ENCODE data around the gene NECTIN3. TPM values are rescaled to one million over a fixed set of nuclear protein-coding genes. Genes with fewer than 3 reads are reported as not detected.

Gene NECTIN3
- total RNA-seq, 1 donor from 2014 or later, result 57.7 TPM

DNA sequence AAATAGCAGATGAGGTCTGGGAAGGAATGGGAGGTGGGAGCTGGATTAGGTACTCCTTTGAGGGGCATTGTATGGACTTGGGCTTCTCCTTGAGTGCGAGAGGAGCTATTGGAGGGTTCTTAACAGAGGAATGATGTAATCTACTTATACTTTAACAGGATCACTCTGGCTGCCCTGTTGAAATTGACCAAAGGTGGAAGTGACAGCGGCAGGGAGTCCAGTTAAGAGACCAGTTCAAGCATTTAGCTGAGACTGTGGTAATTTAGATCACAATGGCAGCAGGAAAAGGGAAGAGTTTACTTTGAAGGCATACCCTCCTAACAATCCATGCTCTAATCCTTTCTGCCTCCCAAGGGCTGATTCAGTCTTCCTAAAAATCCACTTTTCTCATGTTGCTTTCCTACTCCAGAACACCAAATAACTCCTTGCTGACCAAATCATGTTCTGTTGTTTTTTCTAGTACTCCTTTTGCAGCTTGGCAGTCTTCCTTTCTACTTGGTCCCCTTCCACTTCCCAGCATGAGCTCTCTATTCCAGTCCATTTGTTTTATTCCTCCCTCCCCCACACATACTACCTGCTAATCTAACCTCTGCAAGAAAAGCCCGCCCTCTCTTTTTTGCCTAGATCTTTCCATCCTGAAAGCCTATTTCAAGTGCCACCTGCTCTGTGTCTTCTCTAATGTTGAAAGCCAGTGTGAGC is 139.4 kb downstream of the NECTIN3 start:
- DNase-seq, result no peak

DNA sequence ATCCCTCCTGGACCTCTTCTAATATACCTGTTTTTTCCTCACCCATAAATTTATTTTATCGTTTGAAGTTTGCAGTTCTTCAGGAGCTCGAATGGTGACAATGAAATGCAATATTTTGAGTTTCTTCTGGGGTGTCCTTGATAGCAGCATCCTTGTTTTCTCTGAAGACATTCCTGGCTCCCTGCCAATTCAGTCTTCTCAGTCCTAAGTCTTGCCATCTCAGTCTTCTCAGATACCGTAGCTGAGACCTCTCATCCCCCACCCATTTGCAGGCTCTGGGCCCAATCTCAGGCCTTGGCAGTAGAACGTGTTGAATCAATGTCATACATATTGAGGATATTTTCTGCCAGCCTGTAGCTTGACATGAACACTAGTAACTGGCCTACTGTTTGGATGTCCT is 140.9 kb downstream of the NECTIN3 start:
- no peak for DNase-seq

DNA sequence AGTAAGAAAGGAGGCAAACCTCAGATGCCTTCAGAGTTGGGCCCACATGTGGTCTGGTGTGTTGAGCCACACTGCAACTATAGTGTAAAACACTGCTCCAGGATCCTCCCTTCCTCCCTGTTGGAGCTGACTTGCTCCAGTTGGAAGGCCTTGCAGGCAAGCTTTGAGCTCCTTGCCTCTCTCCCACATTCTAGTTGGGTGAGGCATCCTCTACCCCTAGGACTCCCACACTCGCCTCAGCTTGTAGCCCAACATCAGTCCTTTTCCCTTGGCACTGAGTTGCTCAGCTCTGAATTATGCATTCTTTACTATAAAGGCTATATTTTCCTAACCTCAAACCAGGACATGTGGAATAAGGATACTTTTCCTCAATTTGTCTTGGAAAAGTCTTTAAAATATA is 143.9 kb downstream of the NECTIN3 start:
- DNase-seq, result no peak

DNA sequence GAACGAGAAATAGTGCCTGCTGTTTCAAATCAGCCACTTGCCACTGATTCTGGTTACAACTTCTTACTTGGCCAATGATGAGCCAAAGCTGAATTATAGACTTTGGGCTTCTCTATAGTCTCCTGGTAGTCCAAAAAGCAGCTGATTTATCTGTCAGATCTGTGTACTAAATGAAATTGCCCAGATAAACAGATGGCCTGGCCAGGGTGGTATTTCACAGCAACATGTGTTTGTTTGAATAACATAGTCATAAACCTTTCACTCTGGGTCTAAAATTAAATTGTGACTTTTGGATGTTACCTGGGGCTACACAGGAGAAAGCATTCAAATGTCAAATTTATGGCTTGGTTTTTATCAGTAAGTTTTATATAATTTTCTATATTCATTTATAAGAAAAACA is 147.0 kb downstream of the NECTIN3 start:
- DNase-seq, result no peak

DNA sequence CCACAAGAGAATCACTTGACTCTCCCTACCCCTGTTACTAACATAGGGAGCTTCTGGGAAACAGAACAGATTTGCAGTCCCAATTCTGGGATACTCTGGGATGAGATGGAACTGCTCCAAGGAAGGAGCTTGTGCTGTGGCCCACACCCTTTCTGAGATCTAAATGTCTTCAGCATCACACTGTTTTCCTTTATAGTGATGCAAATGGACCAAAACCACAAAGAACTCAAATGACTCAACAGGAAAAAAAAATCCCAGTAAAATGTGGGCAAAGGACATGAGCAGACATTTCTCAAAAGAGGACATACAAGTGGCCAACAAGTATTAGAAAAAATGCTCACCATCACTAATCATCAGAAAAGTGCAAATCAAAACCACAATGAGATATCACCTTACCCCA is 155.6 kb downstream of the NECTIN3 start:
- DNase-seq, result no peak

DNA sequence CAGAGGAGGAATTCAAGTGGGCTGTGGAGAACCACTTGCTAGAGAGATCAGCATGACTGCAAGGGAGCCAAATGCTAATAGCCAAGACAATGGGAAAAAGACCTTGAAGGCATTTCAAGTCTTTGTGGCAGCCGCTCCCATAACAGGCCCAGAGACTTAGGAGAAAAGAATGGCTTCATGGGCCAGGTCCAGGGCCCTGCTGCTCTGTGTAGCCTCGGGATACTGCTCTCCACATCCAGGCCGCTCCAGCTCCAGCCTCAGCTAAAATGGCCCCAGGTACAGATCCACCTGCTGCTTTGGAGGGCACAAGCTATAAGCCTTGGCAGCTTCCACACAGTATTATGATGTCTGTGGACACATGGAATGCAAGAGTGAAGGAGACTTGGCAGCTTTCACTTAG is 157.7 kb downstream of the NECTIN3 start:
- no peak for DNase-seq

DNA sequence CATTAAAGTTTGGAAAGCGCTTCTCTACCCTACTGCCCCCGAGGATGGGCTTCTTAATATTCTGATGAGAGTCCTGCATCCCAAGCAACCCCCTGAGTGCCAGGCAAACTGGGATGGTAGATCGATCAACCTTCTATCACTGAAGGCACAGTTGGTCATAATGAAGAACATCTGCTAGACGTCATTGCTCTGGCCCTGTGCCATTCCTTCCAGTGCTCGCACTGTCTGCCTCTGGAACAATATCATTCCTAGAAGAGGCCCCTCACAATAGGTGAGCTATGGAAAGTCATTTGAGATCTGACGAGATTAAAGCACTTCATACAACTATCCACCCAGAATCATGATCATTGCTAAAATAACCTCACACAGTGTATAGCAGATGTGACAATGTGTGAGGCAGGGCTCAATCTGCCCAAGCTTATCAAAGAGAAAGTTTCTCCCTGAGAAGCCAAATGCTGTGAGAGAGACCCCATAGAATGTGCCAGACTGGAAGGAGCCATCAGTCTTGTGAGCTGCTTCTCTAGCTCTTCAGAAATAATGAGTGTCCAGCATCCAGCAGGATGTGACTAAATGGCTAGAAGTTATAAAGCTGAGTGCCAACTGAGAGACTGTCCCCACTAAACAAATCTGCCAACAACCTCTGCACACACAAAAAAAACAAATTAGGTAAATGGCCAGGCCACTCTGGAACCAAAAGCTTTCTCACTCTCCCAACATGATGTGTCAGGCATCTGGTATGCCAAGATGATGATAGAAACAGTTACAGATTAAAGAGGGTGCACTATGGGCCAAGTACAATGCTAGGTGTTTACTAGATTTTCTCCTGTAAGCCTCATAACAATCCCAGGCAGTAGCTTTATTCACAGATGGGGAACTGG is 165.5 kb downstream of the NECTIN3 start:
- DNase-seq, result no peak

DNA sequence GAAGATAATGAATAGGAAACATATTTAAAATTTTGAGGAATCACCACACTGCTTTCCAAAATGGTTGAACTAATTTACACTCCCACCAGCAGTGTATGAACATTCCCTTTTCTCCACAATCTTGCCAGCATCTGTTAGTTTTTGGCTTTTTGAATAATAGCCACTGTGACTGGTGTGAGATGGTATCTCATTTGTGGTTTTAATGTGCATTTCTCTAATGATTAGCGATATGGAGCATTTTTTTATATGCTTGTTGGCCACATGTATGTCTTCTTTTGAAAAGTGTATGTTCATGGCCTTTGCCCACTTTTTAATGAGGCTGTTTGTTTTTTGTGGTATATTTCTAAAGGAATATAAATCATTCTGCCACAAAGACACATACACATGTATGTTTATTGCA is 166.3 kb downstream of the NECTIN3 start:
- no peak for DNase-seq

DNA sequence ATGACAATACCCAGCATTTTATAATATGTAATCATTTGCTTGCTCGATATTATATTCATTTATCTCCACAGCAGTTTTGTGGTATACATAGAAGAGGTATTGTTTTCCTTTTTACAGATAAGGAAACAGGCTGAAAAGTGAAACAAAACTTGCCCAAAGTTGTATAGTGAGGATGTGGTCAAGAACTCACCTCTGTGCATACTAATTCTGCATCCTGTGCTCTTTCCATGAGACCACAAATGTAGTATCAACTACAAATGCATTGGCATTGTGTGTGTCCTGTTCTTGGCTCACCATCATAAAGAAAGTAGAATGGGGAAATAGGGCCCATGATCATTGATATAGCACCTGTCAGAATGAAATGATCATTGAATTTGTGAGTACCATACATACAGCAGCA is 167.3 kb downstream of the NECTIN3 start:
- DNase-seq, result no peak

DNA sequence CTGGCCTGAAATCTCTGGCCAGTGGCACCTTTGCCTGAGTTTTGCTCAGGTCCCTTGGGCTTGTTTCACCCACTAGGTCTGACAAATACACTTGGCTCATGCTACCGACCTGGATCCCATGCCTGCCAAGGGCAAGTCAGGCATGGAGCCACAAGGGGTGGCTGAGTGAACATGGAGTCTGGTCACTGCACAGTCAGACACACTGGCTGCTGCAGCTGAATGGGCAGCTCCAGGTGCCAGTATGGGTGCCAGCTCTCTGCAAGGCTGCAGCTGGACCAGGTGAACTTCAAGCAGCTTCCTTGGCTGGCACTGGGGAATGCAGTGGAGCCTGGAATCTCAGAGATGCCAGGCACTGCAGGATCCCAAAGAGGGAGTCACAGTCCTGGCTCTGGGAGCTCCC is 170.3 kb downstream of the NECTIN3 start:
- DNase-seq, result no peak

Measured in dermis blood vessel endothelial cell (primary cell).